ENCODE results near the gene MED31.

The MED31 gene

DNA sequence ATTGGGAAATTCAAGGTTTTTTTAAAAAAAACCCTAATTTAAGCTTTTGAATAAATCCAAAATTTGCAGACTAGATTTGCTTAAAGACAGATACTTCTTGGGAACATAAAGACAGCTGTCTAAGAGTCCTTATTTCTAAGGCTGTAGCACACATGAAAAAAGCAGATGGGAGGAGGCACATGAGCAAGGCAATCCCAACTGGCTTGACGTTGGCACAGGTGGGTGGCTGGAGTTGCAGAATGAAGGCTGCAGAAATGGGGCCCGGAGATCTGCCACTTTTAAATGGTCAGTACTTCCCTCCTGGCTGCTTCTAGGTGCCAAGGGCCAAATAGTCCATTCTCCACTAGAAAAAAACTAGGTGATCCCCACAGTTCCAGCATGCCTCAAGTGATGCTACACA, 15.3 kb downstream of the MED31 start:
- H3K27ac Mint-ChIP-seq = no peak overlapping the region
- H3K4me3 Mint-ChIP-seq = no peak overlapping the region
- H3K9me3 Mint-ChIP-seq = no peaks in the 10 kb centered on the region
- no peaks in the 10 kb centered on the region for H3K27me3 Mint-ChIP-seq
- peaks cover 38% of the 10 kb centered on the region for H3K36me3 Mint-ChIP-seq (ENCODE audit: low read depth)
- peaks cover 26% of the 10 kb centered on the region for H3K4me1 Mint-ChIP-seq (ENCODE audit: low read depth)

GRCh38 chr17:6633263-6633662, 18.1 kb downstream of the MED31 start:
- H3K27me3 Mint-ChIP-seq = no peaks in the 10 kb centered on the region
- peaks cover 61% of the 10 kb centered on the region for H3K36me3 Mint-ChIP-seq (ENCODE audit: low read depth)
- H3K4me1 Mint-ChIP-seq (ENCODE audit: low read depth) = peaks cover 7% of the 10 kb centered on the region
- H3K27ac Mint-ChIP-seq = no peak overlapping the region
- no peak overlapping the region for H3K4me3 Mint-ChIP-seq
- H3K9me3 Mint-ChIP-seq = no peaks in the 10 kb centered on the region

GRCh38 chr17:6632530-6632929, 18.9 kb downstream of the MED31 start:
- Mint-ChIP-seq H3K4me3 (no peak overlapping the region), H3K27me3 (no peaks in the 10 kb centered on the region), H3K36me3 (ENCODE audit: low read depth) (peaks cover 69% of the 10 kb centered on the region), H3K4me1 (ENCODE audit: low read depth) (no peaks in the 10 kb centered on the region), H3K9me3 (no peaks in the 10 kb centered on the region), H3K27ac (no peak overlapping the region)

GRCh38 chr17:6630390-6630789, 21.0 kb downstream of the MED31 start:
- Mint-ChIP-seq H3K27ac (no peak overlapping the region), H3K9me3 (no peaks in the 10 kb centered on the region), H3K36me3 (ENCODE audit: low read depth) (peaks cover 80% of the 10 kb centered on the region), H3K4me1 (ENCODE audit: low read depth) (no peaks in the 10 kb centered on the region), H3K4me3 (no peak overlapping the region), H3K27me3 (no peaks in the 10 kb centered on the region)

GRCh38 chr17:6627019-6627418, 24.4 kb downstream of the MED31 start:
- no peaks in the 10 kb centered on the region for H3K9me3 Mint-ChIP-seq
- no peak overlapping the region for H3K27ac Mint-ChIP-seq
- H3K4me3 Mint-ChIP-seq = no peak overlapping the region
- no peaks in the 10 kb centered on the region for H3K27me3 Mint-ChIP-seq
- H3K36me3 Mint-ChIP-seq (ENCODE audit: low read depth) = peaks cover 73% of the 10 kb centered on the region
- H3K4me1 Mint-ChIP-seq (ENCODE audit: low read depth) = no peaks in the 10 kb centered on the region

- Mint-ChIP-seq H3K4me1 (ENCODE audit: low read depth) (no peaks in the 10 kb centered on the region), H3K9me3 (no peaks in the 10 kb centered on the region), H3K27ac (no peak overlapping the region), H3K27me3 (no peaks in the 10 kb centered on the region), H3K36me3 (ENCODE audit: low read depth) (peaks cover 75% of the 10 kb centered on the region), H3K4me3 (no peak overlapping the region)
Observed at GRCh38 chr17:6626616-6627015, 24.8 kb downstream of the MED31 start.

- Mint-ChIP-seq H3K27me3 (no peaks in the 10 kb centered on the region), H3K9me3 (no peaks in the 10 kb centered on the region), H3K4me1 (ENCODE audit: low read depth) (no peaks in the 10 kb centered on the region), H3K36me3 (ENCODE audit: low read depth) (peaks cover 66% of the 10 kb centered on the region), H3K27ac (no peak overlapping the region), H3K4me3 (no peak overlapping the region)
Observed at GRCh38 chr17:6623941-6624340, 27.5 kb downstream of the MED31 start.

- Mint-ChIP-seq H3K27ac (no peak overlapping the region), H3K36me3 (ENCODE audit: low read depth) (peaks cover 59% of the 10 kb centered on the region), H3K27me3 (no peaks in the 10 kb centered on the region), H3K4me3 (no peak overlapping the region), H3K4me1 (ENCODE audit: low read depth) (peaks cover 6% of the 10 kb centered on the region), H3K9me3 (no peaks in the 10 kb centered on the region)
Observed at GRCh38 chr17:6611231-6611630, 40.2 kb downstream of the MED31 start.

GRCh38 chr17:6610011-6610410, 41.4 kb downstream of the MED31 start:
- Mint-ChIP-seq H3K4me3 (no peak overlapping the region), H3K4me1 (ENCODE audit: low read depth) (peaks cover 6% of the 10 kb centered on the region), H3K27ac (no peak overlapping the region), H3K36me3 (ENCODE audit: low read depth) (peaks cover 63% of the 10 kb centered on the region), H3K9me3 (no peaks in the 10 kb centered on the region), H3K27me3 (no peaks in the 10 kb centered on the region)

DNA sequence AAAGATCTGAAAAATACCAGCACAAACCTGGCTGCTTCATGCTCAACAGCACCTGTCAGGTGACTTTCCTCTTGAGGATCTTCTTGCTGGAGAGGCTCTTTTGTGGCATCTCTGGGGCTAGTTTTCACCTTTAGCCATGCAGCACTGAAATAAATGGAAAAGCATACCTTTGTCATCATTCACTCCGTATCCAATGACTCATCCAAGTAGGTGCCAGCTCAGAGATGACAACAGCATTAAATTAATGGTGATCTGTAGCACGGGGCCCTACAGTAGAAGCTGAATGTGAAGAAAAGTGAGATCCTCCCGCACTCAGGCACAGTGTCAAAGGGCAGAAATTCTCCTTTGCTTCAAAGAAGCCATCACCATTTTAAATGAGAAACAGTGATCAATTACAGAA, 43.1 kb downstream of the MED31 start:
- Mint-ChIP-seq H3K36me3 (ENCODE audit: low read depth) (peaks cover 63% of the 10 kb centered on the region), H3K9me3 (no peaks in the 10 kb centered on the region), H3K4me1 (ENCODE audit: low read depth) (peaks cover 6% of the 10 kb centered on the region), H3K27me3 (no peaks in the 10 kb centered on the region), H3K4me3 (no peak overlapping the region), H3K27ac (no peak overlapping the region)

GRCh38 chr17:6605142-6605541, 46.3 kb downstream of the MED31 start:
- H3K27ac Mint-ChIP-seq = no peak overlapping the region
- H3K36me3 Mint-ChIP-seq (ENCODE audit: low read depth) = peaks cover 79% of the 10 kb centered on the region
- peaks cover 6% of the 10 kb centered on the region for H3K4me1 Mint-ChIP-seq (ENCODE audit: low read depth)
- H3K4me3 Mint-ChIP-seq = no peak overlapping the region
- H3K27me3 Mint-ChIP-seq = no peaks in the 10 kb centered on the region
- no peaks in the 10 kb centered on the region for H3K9me3 Mint-ChIP-seq

- H3K9me3 Mint-ChIP-seq = no peaks in the 10 kb centered on the region
- no peak overlapping the region for H3K27ac Mint-ChIP-seq
- H3K36me3 Mint-ChIP-seq (ENCODE audit: low read depth) = peaks cover 76% of the 10 kb centered on the region
- no peaks in the 10 kb centered on the region for H3K4me1 Mint-ChIP-seq (ENCODE audit: low read depth)
- no peak overlapping the region for H3K4me3 Mint-ChIP-seq
- no peaks in the 10 kb centered on the region for H3K27me3 Mint-ChIP-seq
Observed at GRCh38 chr17:6603744-6604325, 47.6 kb downstream of the MED31 start.

GRCh38 chr17:6602141-6602540, 49.3 kb downstream of the MED31 start:
- Mint-ChIP-seq H3K9me3 (no peaks in the 10 kb centered on the region), H3K36me3 (ENCODE audit: low read depth) (peaks cover 72% of the 10 kb centered on the region)

GRCh38 chr17:6599364-6599763, 52.0 kb downstream of the MED31 start:
- Mint-ChIP-seq H3K27ac (no peak overlapping the region), H3K4me1 (ENCODE audit: low read depth) (no peaks in the 10 kb centered on the region), H3K4me3 (no peak overlapping the region), H3K9me3 (no peaks in the 10 kb centered on the region), H3K27me3 (no peaks in the 10 kb centered on the region), H3K36me3 (ENCODE audit: low read depth) (peaks cover 77% of the 10 kb centered on the region)

More at GRCh38 chr17:6602141-6602540, 49.3 kb downstream of the MED31 start:
- H3K4me1 Mint-ChIP-seq (ENCODE audit: low read depth) = no peaks in the 10 kb centered on the region
- no peaks in the 10 kb centered on the region for H3K27me3 Mint-ChIP-seq
- no peak overlapping the region for H3K4me3 Mint-ChIP-seq
- H3K27ac Mint-ChIP-seq = no peak overlapping the region

GRCh38 chr17:6597727-6598126, 53.7 kb downstream of the MED31 start:
- H3K9me3 Mint-ChIP-seq = no peaks in the 10 kb centered on the region
- H3K27me3 Mint-ChIP-seq = no peaks in the 10 kb centered on the region
- H3K4me1 Mint-ChIP-seq (ENCODE audit: low read depth) = no peaks in the 10 kb centered on the region
- peaks cover 76% of the 10 kb centered on the region for H3K36me3 Mint-ChIP-seq (ENCODE audit: low read depth)
- no peak overlapping the region for H3K27ac Mint-ChIP-seq
- no peak overlapping the region for H3K4me3 Mint-ChIP-seq

DNA sequence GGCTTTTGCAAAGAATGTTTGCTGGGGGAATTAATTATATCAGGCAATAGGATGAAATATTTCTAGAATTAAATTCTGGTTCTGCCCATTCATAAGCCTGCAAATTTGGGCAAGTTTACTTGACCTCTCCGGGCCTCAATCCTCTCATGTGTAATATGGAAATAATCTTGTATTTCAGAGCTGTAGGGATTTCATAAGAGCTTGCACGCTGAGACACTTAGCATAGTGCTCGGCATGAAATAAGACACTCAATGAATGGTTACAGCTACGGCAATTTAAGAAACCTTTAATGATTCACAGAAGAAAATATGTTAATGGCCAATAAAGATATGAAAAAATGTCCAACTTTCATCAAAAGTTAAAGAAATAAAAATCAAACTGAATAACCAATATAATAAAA, 54.5 kb downstream of the MED31 start:
- H3K4me1 Mint-ChIP-seq (ENCODE audit: low read depth) = no peaks in the 10 kb centered on the region
- peaks cover 76% of the 10 kb centered on the region for H3K36me3 Mint-ChIP-seq (ENCODE audit: low read depth)
- H3K9me3 Mint-ChIP-seq = no peaks in the 10 kb centered on the region
- no peaks in the 10 kb centered on the region for H3K27me3 Mint-ChIP-seq
- H3K27ac Mint-ChIP-seq = no peak overlapping the region
- H3K4me3 Mint-ChIP-seq = no peak overlapping the region
